GM19438 (cell line): ENCODE measurements around the gene TMEM238.
A peak's percentile ranks its signal among the peaks of the same experiment; 100 is the strongest.
"Not testable (repeated sequence)": the region's sequence is repeated elsewhere in the genome, so short reads cannot be mapped to it uniquely, and the experiment has no call there.

Source experiments
- ATAC-seq: cut with Tn5 transposase; IDR thresholded peaks from one replicate; pipeline ENCODE4 v1.9.1; 2021; ENCODE audit warnings: low read depth; ENCODE audit not compliant: unreplicated experiment

TMEM238 gene, protein sequence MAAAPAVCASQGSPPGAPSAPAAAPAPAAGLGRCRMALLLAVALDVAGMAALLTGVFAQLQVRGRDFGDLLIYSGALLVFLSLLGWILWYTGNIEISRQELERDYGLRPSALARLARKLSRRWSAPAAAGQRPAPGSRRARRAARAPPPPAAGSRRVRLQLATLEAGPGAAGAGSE

DNA sequence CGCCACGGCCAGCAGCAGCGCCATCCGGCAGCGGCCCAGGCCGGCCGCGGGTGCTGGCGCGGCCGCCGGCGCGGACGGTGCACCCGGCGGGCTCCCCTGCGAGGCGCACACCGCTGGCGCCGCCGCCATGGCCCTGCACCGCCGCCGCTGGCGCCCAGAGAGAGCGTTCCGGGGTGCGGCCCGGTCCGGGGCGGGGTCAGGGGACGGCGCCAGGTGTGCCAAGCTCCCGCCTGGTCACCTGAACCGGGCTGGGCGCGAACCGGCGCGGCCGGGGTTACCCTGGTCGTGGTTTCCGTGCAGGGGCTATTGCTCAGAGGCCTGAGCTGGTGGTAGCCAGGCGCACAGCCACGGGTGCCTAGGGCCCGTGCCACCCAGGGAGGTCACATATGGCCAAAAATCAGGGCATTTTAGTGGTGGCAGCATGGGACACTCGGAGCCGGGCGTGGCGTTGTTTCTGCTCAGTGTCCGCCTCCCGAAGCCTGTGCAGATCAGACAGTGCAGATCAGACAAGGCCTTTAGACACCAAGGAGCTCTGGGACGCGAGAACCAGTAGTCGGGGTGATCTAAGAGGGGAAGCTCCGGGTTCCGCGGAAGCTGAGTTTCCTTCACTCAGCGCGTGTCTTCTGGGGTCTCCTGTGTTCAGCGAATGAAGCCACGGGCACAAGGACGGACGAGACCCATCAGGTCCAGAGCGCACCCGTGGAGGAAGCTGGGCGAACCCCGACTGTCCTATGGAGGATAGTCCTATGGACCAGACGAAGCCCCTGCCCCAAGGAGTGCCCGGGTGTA is at the start of gene TMEM238:
TMEM238 (minus strand) TSS at position 162 of the 789 bp plus-strand sequence; CDS start at position 129, 33 bp downstream.
- no peak for ATAC-seq

DNA sequence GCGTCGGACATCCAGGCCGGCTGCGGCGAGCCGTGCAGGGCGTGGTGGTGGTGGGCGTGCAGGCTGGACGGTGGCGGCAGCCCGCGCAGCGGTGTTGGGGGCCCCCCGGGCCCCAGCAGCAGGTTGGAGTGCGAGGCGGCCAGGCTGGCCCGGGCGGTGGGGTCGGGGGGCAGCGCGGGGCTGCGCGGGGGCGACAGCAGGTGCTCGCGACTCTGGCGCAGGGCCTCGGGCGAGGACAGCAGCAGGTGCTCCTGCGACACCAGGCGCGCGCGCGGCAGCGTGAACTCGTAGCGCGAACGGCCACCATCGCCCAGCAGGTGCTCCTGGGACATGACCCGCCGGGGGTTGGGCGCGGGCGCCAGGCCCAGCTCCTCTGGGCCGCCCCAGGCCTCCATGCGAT is 49.2 kb upstream of the TMEM238 start:
- no peak for ATAC-seq

DNA sequence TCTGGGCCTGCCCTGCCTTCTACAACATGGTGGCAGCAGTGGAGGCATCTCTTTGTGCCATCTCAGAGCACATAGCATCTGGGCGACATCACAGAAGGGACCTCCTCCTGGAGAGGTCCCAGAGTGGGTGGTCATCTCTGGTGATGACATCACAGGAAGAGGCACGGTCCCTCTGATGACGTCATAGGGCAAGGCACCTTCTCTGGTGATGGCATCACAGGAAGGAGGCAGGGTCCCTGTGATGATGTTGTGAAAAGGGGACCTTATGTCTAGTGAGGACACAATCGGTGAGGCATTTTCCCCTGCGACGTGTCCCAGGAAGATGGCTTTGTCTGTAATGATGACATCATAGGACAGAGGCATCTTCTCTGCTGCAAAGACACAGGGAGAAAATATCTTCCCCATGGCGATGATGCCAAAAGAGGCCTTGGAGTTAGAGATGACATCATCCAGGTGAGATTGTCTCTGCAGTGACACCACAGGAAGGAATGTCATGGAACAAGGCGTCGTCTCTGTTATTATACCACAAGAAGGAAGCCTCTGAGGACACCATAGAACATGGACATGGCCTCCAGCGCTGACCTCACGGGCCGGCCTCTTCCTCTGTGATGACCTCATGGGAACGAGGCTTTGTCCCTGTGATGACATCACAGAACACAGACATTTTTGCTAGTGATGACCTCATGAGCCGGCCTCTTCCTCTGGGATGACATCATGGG is 48.3 kb upstream of the TMEM238 start:
- ATAC-seq: no peak

DNA sequence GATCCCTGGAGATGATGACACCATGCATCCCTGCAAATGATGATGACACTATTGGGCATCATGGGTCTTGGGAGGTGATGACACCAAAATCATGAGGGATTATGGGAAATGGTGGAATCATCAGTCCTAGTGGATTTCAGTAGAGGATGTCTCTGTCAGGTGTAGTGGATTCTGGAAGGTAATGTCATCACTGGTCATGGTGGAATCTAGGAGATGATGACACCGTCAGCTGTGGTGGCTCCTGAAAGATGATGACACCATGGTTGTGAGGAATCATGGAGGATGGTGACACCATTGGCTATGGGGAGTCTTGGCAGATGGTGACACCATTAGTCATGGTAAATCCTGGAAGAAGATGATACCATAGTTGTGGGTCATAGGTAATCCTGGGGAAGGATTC is 47.1 kb upstream of the TMEM238 start:
- ATAC-seq: no peak

DNA sequence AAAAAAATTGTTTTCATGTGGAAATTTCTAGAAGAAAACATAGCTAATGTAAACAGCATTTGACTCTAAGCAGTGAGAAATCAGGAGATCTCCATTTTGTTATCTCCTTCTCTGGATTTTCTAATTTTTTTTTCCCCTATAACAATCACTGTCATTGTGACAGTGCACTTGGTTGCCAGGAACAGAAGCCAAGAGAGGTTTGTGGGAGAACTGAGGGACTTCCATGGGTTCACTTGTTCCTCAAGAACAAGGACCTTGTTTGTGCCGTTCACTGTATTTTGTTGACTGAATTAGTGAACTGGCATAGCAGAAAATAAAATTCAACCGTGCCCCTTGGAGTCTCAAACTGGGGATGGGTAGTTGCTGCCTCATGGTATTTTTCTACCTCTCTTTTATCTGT is 42.0 kb upstream of the TMEM238 start:
- ATAC-seq: no peak

DNA sequence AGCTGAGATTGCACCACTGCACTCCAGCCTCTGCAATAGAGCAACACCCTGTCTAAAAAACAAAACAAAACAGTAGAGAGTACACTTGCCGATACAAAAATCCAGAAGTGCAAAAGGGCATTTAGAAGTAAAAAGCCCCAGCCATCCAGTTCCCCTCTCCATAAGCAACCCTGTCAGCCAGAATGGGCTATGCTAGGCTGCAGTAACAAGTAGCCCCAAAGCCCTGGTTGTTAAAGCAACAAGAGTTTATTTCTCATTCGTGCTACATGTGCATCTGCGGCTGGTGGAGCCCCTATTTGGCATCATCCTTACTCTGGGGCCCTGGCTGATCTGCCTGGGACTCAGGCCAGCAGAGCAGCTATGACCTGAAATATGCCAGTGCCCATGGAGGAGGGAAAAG is 40.4 kb upstream of the TMEM238 start:
- ATAC-seq: no peak

DNA sequence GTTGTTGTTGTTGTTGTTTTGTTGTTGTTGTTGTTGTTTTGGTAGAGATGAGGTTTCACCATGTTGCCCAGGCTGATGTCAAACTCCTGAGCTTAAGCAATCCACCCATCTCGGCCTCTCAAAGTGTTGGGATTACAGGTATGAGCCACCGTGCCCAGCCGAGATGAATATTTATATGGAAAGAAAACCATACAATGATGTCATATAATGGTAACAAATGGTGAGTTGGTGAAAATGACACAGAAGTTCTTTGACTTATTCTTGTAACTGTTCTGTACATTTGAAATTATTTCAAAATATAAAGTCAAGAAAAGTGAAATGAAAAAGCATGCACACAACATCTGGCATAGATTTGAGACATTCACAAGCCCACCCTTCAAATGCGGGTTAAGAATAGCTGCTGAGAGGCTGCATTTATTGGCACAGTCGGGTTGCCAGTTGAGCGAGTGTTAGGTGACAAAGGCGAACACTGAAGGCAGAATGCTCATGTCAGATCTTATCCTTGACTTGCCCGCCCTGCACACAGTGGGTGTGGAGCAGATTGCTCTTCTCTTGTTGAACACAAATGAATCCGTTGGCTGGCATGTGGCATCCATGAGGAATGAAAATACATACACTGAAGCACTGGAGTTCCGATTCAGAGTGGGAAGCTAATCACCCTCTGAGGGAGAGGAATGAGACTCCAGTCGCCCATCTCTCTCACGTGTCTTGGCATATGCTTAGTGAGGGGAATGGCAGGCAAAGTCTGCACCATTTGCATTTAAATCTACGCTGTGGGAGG is 39.3 kb upstream of the TMEM238 start:
- no peak for ATAC-seq

DNA sequence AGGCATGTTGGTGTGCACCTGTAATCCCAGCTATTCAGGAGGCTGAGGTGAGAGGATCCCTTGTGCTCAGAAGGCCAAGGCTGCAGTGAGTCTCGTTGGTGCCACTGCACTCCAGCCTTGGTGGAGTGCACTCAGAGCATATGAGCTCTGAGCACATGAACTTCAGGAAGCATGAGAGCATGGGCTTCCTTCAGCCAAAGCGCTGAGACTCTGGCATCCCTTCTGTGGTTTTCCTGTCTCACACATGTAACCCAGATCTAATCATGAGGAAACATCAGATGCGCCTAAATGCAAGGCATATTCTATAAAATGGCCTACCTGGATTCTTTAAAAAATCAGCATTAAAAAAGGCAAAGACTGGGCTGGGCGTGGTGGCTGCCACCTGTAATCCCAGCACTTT is 37.2 kb upstream of the TMEM238 start:
- ATAC-seq: not testable (repeated sequence)

DNA sequence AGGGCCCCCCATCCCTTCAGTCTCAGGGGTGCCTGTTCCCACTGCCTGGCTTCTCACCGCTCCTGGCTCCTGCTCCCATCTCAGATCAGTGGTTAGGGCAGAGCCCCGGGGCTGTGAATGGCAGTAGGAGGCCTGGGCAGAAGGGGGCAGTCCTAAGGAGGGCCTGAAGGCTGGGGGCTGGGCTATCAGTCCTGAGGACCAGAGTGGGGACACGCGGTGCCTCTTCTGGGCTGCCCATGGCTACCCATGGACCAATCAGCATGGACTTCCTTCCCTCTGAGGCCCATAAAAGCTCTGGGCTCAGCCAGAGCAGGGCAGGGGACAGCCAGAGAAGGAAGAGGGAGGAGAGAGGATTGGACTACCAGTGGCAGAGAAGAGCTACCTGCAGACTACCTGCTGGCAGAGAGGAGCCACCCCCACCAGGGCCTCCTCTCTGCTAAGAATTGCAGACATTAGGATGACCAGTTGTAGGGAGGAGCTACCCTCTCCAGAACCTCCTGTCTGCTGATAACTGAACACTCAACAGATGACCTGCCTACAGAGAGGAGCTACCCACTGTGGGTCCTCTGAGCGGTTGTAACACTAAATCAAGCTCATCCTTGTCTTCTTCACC is 35.6 kb upstream of the TMEM238 start:
- ATAC-seq: no peak

DNA sequence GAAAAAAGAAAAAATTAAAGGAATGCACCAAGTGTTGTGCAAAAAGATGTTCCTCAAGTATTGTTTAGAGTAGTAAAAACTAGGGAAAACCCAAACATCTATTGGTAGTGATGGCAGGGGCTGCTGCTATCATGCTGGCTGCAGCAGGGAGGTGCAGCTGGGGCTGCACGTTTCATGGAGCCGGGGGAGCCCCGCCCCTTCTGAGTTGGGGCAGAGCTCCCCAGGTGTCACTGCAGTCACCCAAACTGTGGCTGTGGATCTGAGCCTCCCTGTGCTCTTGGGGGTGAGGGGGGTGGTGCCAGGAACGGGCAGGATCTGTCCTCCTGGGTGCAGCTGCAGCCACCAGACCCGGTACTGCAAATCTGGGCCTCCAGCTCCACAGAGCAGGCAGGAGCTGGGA is 35.0 kb upstream of the TMEM238 start:
- no peak for ATAC-seq

DNA sequence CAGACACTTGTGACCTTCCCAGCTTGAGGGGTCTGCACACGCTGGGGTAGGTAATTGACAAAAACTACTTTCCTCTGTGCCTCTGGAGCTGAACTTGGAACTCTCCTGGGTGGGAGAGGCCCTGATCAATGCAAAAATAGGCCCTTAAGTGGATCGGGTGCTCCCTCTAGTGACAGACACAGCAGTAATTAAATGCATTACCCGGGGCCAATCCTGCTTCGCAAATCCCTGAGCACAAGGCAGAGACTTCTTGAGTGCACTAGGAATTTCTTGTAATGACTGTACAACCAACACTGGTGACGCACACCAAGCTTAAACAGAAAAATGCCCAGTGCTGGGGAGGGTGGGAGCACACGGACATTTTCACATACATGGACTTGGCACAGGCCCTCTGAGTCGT is 34.1 kb upstream of the TMEM238 start:
- no peak for ATAC-seq

DNA sequence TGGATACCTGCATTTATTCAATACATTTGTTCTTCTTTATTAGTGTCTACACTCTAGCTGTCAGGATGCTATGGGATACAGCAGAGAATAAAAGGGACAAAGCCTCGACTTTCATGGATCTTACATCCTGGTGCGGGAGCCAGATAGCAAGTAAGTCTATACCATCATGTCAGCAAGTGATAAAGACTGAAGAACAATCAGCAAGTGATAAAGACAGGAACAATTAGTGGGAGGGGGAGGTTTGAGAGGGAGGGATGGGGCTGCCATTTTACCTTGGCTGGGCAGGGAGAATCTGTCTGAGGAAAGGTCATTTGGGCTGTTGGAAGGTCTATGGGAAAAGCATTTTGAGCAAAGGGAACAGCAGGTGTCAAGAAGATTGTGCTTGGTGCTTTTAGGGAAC is 26.1 kb upstream of the TMEM238 start:
- ATAC-seq: no peak

DNA sequence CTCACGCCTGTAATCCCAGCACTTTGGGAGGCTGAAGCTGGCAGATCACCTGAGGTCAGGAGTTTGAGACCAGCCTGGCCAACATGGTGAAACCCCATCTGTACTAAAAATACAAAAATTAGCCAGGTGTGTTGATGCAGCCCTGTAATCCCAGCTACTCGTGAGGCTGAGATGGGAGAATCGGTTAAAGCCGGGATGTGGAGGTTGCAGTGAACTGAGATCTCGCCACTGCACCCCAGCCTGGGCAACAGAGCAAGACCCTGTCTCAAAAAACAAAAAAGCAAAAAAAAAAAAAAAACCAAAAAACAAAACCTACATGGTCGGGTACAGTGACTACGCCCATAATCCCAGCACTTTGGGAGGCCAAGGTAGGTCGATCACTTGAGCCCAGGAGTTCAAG is 25.1 kb upstream of the TMEM238 start:
- ATAC-seq: not testable (repeated sequence)

DNA sequence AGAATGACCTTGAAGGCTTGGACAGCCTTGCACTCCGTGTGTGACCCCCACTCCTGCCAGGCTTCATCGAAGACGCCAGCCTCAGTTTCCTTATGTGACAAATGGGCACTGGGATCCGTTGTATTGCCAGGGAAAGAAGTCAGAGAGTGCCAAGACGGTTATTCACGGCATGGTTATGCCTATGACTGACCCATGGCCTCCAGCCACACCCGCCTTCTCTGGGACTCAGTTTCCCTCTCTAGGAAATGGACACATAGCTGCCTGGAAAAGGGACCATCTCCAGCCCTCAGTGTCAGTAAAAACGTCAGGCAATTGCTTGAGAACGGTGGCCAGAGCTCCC is 24.4 kb upstream of the TMEM238 start:
- no peak for ATAC-seq

DNA sequence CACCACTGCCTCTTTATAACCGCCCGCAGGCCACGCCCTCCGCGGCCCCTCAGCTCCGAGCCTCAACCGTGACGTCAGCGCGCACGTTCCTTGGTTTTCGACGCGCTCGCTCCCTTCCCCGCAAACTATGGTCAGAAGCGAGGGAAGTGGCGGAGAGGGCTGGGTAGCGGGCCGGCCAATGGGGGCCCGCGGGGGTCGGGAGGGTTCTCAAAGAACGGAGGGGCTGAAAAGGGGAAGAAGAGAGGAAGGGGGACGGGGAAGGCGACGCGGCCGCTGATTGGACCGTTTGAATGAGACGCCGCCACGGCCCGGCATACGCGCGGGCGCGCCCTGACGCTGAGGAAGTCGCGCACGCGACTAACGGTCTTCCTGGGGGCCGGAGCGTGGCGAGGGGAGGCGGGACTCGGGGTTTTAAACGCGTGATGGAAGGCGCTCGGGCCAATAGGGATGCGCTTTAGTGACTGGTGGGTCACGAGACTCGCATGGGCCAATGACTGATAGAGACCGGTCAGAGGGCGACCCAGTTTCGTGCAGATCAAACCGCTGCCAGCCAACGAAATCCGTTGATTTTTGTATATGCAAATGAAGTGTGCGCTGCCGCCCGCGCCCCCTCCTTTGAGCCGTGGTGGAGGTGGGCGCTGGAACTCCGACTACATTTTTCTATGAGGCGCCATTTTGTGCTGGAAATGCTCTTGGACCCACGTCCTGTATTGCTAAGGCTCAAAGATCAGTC is 23.9 kb upstream of the TMEM238 start:
- ATAC-seq: peak; percentile 90

DNA sequence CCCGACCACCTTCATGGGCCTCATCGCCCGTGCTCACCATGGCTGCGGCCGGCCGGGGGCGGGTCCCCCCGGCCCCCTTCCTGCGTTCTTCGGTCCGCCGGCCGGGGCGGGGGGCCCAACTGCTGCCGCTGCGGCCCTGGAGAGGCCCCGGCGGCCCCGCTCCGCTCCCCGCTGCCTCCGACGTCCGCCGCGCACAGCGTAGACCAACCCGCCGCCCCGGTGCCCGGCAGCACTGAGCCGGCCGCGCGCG is 23.4 kb upstream of the TMEM238 start, which contains the start of gene UBE2S:
UBE2S (minus strand) TSS at position 239 of the 250 bp plus-strand sequence; CDS start at position 40, 199 bp downstream.
- ATAC-seq: not testable (repeated sequence)

DNA sequence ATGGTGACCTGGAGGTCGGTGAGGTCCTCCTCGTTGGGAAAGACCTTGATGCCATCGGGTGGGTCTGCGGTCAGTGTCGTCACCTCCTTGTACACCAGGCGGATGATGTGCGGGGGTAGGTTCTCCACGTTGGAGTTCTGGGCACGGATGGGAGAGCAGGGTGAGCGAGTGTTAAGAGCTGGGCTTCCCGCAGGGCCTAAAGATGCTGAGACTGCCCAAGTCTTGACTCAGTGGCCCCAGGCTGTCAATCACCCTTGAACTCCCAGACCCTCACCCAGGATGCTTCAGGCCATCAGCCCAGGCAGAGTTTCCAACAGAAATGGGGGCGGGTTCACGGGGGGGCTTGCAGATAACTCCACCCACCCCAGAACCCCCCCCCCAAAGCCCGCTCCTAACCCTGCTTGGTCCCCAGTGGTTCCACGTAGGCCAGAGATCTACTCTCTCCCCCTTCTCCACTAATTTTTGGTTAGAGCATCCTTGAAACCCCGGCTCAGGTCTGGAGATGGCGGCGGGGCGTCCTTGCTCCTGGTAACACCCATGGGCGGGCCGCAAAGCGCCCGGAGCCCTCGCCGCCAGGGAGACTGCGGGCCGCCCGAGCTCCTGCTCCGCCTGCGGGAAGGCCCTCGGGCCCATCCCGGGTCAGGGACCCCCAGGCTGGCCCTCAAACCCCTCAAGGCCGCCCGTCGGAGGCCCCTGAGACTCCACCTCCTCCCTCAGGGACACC is 22.9 kb upstream of the TMEM238 start:
- no peak for ATAC-seq

DNA sequence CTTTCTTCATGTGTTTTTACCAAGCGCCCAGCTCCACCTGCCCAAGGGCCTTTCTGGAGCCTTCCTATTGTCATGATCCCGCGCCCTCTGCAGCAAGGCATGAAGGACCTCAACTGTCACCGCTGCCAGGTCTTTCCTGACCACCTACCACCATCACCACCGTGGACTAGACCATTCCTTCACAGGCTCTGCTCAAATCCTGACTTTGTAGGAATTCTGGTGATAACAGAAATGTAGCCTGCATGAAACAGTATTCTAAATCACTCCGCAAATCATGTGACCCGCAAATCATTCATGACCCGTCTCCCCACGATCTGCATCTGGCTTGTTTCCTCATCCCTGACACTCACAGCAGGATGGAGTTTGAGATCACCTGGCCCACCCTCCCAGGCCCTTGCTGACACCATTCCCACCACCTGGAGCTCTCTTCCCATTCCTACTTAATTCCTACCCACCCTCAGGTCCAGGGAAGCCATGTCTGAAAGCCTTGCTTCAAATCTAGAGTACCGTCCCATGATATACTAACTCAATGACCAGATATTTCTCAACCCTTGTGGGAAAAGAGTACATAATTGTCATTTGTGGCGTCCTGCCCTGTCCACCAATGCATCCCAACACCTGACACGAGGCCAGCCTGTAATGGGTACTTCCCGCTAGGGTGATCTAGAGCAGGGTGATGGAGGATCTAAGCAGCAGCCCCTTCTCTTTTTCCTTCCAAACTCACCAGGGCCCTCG is 22.2 kb upstream of the TMEM238 start:
- no peak for ATAC-seq

DNA sequence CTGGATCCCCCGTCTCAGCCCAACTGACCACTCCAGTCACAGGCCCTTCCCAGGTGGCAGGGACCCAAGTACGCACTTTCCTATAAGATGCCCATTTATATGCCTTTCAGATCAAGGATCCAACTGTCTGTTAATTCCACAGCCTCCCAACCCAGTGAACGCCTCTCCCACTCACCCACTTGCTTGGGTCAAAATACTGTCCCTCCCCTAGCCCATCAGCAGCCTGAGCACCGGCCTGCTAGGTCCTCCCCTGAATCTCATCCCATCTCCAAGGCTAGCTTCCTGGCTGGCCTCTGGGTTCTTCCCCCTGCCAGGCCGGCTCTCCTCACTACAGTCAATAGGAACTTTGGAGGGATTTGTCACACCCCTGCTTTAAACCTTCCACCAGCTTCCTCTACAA is 21.5 kb upstream of the TMEM238 start:
- no peak for ATAC-seq
